H9 (cell line): Measurements from ENCODE around the gene SUN1. TPM values are rescaled to one million over a fixed set of nuclear protein-coding genes. Genes with fewer than 3 reads are reported as not detected.

Experiments
- DNase-seq: peaks from one replicate; pipeline ENCODE4 v3.0.0-alpha.2; 2017
- H2AFZ ChIP-seq: one replicate; pipeline ENCODE4 v1.6.1; 2013; ENCODE audit warnings: mild to moderate bottlenecking, low read length, control low read depth, moderate library complexity
- H2AK5ac ChIP-seq: 2 replicates; pipeline ENCODE4 v1.6.1; 2013; ENCODE audit warnings: low read length, control low read depth, mixed read lengths; ENCODE audit not compliant: insufficient read length
- H2BK120ac ChIP-seq: one replicate; pipeline ENCODE4 v1.6.1; 2013; ENCODE audit warnings: low read depth, mild to moderate bottlenecking, low read length, control low read depth, inconsistent platforms; ENCODE audit not compliant: poor library complexity, severe bottlenecking
- H2BK12ac ChIP-seq: 2 replicates; pipeline ENCODE4 v1.6.1; 2013; ENCODE audit warnings: low read length, control low read depth, mixed read lengths, low read depth; ENCODE audit not compliant: insufficient read length
- H2BK15ac ChIP-seq: 2 replicates; pipeline ENCODE4 v1.6.1; 2013; ENCODE audit warnings: low read depth, low read length, control low read depth
- H2BK20ac ChIP-seq: one replicate; pipeline ENCODE4 v1.6.1; 2013; ENCODE audit warnings: low read depth, mild to moderate bottlenecking, low read length, control low read depth, inconsistent platforms; ENCODE audit not compliant: poor library complexity, severe bottlenecking
- H2BK5ac ChIP-seq: 2 replicates; pipeline ENCODE4 v1.6.1; 2013; ENCODE audit warnings: low read length, control low read depth, mixed read lengths; ENCODE audit not compliant: insufficient read length
- H3K14ac ChIP-seq: 2 replicates; pipeline ENCODE4 v1.6.1; 2013; ENCODE audit warnings: low read length, control low read depth; ENCODE audit not compliant: insufficient read depth
- H3K18ac ChIP-seq: 2 replicates; pipeline ENCODE4 v1.6.1; 2013; ENCODE audit warnings: low read depth, mild to moderate bottlenecking, mixed read lengths, low read length, control low read depth; ENCODE audit not compliant: insufficient read length
- H3K23ac ChIP-seq: 2 replicates; pipeline ENCODE4 v1.6.1; 2013; ENCODE audit warnings: low read length, control low read depth, mixed read lengths, low read depth; ENCODE audit not compliant: insufficient read length
- H3K23me2 ChIP-seq: 2 replicates; pipeline ENCODE4 v1.6.1; 2013; ENCODE audit warnings: low read depth, mild to moderate bottlenecking, mixed read lengths, low read length, control low read depth; ENCODE audit not compliant: insufficient read length, poor library complexity, severe bottlenecking
- H3K27ac ChIP-seq: 2 replicates; pipeline ENCODE4 v1.5.1; 2013; ENCODE audit warnings: low read length, control low read depth, mixed read lengths, low read depth; ENCODE audit not compliant: insufficient read length
- H3K27me3 ChIP-seq: 2 replicates; pipeline ENCODE4 v1.6.1; 2013; ENCODE audit warnings: low read length, control low read depth, inconsistent platforms; ENCODE audit not compliant: insufficient read depth
- H3K4ac ChIP-seq: 2 replicates; pipeline ENCODE4 v1.6.1; 2013; ENCODE audit warnings: low read depth, mild to moderate bottlenecking, control low read depth, inconsistent platforms, low read length, moderate library complexity
- H3K4me1 ChIP-seq: 2 replicates; pipeline ENCODE4 v1.6.1; 2013; ENCODE audit warnings: low read length, control low read depth, inconsistent platforms; ENCODE audit not compliant: insufficient read depth
- H3K4me2 ChIP-seq: 2 replicates; pipeline ENCODE4 v1.6.1; 2013; ENCODE audit warnings: low read length, control low read depth, mixed read lengths; ENCODE audit not compliant: insufficient read length, insufficient read depth
- H3K56ac ChIP-seq: 2 replicates; pipeline ENCODE4 v1.6.1; 2013; ENCODE audit warnings: low read depth, mild to moderate bottlenecking, mixed read lengths, low read length, control low read depth; ENCODE audit not compliant: insufficient read length
- H3K79me1 ChIP-seq: 2 replicates; pipeline ENCODE4 v1.6.1; 2013; ENCODE audit warnings: low read depth, mild to moderate bottlenecking, moderate library complexity, low read length, control low read depth, inconsistent platforms; ENCODE audit not compliant: insufficient read depth, poor library complexity, severe bottlenecking
- H3K79me2 ChIP-seq: 2 replicates; pipeline ENCODE4 v1.6.1; 2013; ENCODE audit warnings: low read length, control low read depth, inconsistent platforms; ENCODE audit not compliant: insufficient read depth
- H3K9ac ChIP-seq: 2 replicates; pipeline ENCODE4 v1.6.1; 2013; ENCODE audit warnings: low read length, control low read depth, mixed read lengths; ENCODE audit not compliant: insufficient read length; ENCODE audit errors: extremely low read depth
- H3K9me3 ChIP-seq: one replicate; pipeline ENCODE4 v1.6.1; 2013; ENCODE audit warnings: low read depth, low read length, inconsistent platforms; ENCODE audit not compliant: control insufficient read depth
- H3T11ph ChIP-seq: one replicate; pipeline ENCODE4 v1.6.1; 2013; ENCODE audit warnings: mild to moderate bottlenecking, low read length, control low read depth, inconsistent platforms
- H4K20me1 ChIP-seq: one replicate; pipeline ENCODE4 v1.6.1; 2013; ENCODE audit not compliant: control insufficient read depth, insufficient read length, insufficient read depth
- H4K5ac ChIP-seq: 2 replicates; pipeline ENCODE4 v1.6.1; 2013; ENCODE audit warnings: low read depth, mild to moderate bottlenecking, mixed read lengths, low read length, control low read depth; ENCODE audit not compliant: insufficient read length
- H4K8ac ChIP-seq: replicated peaks from 2 replicates; pipeline ENCODE4 v1.6.1; 2013; ENCODE audit warnings: low read length, control low read depth, mixed read lengths, low read depth; ENCODE audit not compliant: insufficient read length
- H4K91ac ChIP-seq: 2 replicates; pipeline ENCODE4 v1.6.1; 2013; ENCODE audit warnings: low read depth, mild to moderate bottlenecking, moderate library complexity, mixed read lengths, low read length, control low read depth; ENCODE audit not compliant: insufficient read length
- H3K27ac Mint-ChIP-seq, 3 experiments: 2 replicates in 2 of 3; 3 replicates in 1 of 3; pipeline ENCODE4 v1.8.0; 2020 to 2021; ENCODE audit warnings: mixed read lengths in 3 of 3, mild to moderate bottlenecking in 1 of 3, moderate library complexity in 1 of 3
- H3K27me3 Mint-ChIP-seq: 2 replicates; pipeline ENCODE4 v1.8.0; 2021; ENCODE audit warnings: low read depth, mild to moderate bottlenecking, moderate library complexity, mixed read lengths
- H3K36me3 Mint-ChIP-seq, 3 experiments: 2 replicates in 2 of 3; 3 replicates in 1 of 3; pipeline ENCODE4 v1.8.0; 2020 to 2021; ENCODE audit warnings: low read depth in 3 of 3, mixed read lengths in 3 of 3; ENCODE audit not compliant: insufficient read depth in 1 of 3
- H3K4me1 Mint-ChIP-seq, 2 experiments: 2 replicates each; pipeline ENCODE4 v1.8.0; 2020; ENCODE audit warnings: mixed read lengths in 2 of 2
- H3K4me3 Mint-ChIP-seq, 2 experiments: 2 replicates in 1 of 2; 3 replicates in 1 of 2; pipeline ENCODE4 v1.8.0; 2020 to 2021; ENCODE audit warnings: mild to moderate bottlenecking in 2 of 2, mixed read lengths in 2 of 2, moderate library complexity in 1 of 2
- H3K9me3 Mint-ChIP-seq, 2 experiments: 2 replicates in 1 of 2; 3 replicates in 1 of 2; pipeline ENCODE4 v1.8.0; 2020; ENCODE audit warnings: mild to moderate bottlenecking in 2 of 2, mixed read lengths in 2 of 2, moderate library complexity in 1 of 2
- WGBS: extraction: QIAGEN DNeasy Blood & Tissue Kit; methylation state at CpG from one replicate; pipeline ENCODE4 v1.1.7; 2013; ENCODE audit warnings: missing lambda C conversion rate, low lambda C conversion rate, mixed read lengths; ENCODE audit not compliant: insufficient read length; ENCODE audit errors: extremely low coverage; 5-methylcytosine and 5-hydroxymethylcytosine counted together
- total RNA-seq: library from RNA; stranded (reverse); gene quantifications from 2 replicates; pipeline ENCODE4 v1.2.1, GENCODE V29; 2021
- TF ChIP-seq, protein P1 (sequence below): fragments of 200-600 bp; sonication (generic); conservative IDR thresholded peaks from 3 replicates; pipeline ENCODE4 v1.8.0; 2021; ENCODE audit warnings: antibody characterized with exemption, mild to moderate bottlenecking

Gene SUN1
- total RNA-seq, 1 experiment from 2014 or later, result 118 TPM

DNA sequence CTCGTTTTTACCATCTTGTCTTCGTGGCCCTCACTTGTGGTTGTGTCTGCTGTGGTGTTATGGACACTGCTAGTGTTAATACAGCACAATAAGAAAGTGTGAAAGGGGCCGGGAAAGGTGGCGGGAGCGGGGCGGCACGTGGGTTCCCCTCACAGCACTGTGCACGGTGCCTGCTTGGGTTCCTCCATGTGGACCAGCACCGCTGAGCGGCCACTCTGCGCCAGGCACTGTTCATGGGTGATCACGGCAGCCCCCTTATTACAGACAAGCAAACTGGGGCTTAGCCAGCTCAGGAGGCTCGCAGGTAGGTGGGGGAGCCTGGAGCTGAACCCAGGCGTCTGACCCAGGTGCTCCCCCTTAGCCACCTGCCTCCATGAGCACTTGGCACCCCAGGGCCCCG lies 12.2 kb downstream of the SUN1 start:
- Histone ChIP-seq H3K56ac (no peak overlapping the region), H3K23ac (no peak overlapping the region), H3K27me3 (no peaks in the 10 kb centered on the region), H3K9ac (no peak overlapping the region), H2BK5ac (no peak overlapping the region), H3K14ac (no peak overlapping the region), H4K20me1 (no peaks in the 10 kb centered on the region), H3K27ac (no peak overlapping the region), H3K4me1 (no peaks in the 10 kb centered on the region), H3K4ac (no peak overlapping the region), H2BK15ac (no peak overlapping the region), H3K18ac (no peak overlapping the region), H3K23me2 (no peaks in the 10 kb centered on the region), H4K91ac (no peak overlapping the region), H2AFZ (no peak overlapping the region), H3K79me2 (no peaks in the 10 kb centered on the region; the same call in 1 of the 2 replicates), H2BK20ac (no peak overlapping the region), H2BK120ac (no peak overlapping the region), H3T11ph (no peak overlapping the region), H4K5ac (no peak overlapping the region), H3K79me1 (no peaks in the 10 kb centered on the region), H4K8ac (no peak overlapping the region), H2BK12ac (no peak overlapping the region), H3K4me2 (no peak overlapping the region), H2AK5ac (no peak overlapping the region), H3K9me3 (no peaks in the 10 kb centered on the region)
- H3K9me3 Mint-ChIP-seq, result peaks cover 3 to 7% of the 10 kb centered on the region in 2 experiments; a peak in 3 of 5 replicates
- peaks cover 65 to 84% (median 76%) of the 10 kb centered on the region in 3 experiments for H3K36me3 Mint-ChIP-seq
- no peak for DNase-seq
- peaks cover 0 to 4% of the 10 kb centered on the region in 2 experiments; a peak in 1 of 4 replicates for H3K4me1 Mint-ChIP-seq
- H3K27ac Mint-ChIP-seq, result no peak overlapping the region; a peak in 1 of 7 replicates
- TF ChIP-seq, protein P1, sequence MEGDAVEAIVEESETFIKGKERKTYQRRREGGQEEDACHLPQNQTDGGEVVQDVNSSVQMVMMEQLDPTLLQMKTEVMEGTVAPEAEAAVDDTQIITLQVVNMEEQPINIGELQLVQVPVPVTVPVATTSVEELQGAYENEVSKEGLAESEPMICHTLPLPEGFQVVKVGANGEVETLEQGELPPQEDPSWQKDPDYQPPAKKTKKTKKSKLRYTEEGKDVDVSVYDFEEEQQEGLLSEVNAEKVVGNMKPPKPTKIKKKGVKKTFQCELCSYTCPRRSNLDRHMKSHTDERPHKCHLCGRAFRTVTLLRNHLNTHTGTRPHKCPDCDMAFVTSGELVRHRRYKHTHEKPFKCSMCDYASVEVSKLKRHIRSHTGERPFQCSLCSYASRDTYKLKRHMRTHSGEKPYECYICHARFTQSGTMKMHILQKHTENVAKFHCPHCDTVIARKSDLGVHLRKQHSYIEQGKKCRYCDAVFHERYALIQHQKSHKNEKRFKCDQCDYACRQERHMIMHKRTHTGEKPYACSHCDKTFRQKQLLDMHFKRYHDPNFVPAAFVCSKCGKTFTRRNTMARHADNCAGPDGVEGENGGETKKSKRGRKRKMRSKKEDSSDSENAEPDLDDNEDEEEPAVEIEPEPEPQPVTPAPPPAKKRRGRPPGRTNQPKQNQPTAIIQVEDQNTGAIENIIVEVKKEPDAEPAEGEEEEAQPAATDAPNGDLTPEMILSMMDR, result no peak
- no peak overlapping the region for H3K4me3 Mint-ChIP-seq
- no peaks in the 10 kb centered on the region for H3K27me3 Mint-ChIP-seq
- no CpG with 5 or more reads among the region's 15 CpGs for WGBS
